GM10266 (cell line): ENCODE measurements around the gene PFKFB1.

Experiments used
- DNase-seq: peaks from one replicate; pipeline ENCODE4 v3.0.0; 2012; ENCODE audit errors: extremely low spot score
- TF ChIP-seq, protein P1 (sequence below): IDR thresholded peaks from 2 replicates; pipeline ENCODE4 v1.5.1; 2012; ENCODE audit warnings: mild to moderate bottlenecking, low read depth; ENCODE audit not compliant: control insufficient read depth, insufficient read depth; ENCODE audit errors: missing control alignments

The PFKFB1 gene

DNA sequence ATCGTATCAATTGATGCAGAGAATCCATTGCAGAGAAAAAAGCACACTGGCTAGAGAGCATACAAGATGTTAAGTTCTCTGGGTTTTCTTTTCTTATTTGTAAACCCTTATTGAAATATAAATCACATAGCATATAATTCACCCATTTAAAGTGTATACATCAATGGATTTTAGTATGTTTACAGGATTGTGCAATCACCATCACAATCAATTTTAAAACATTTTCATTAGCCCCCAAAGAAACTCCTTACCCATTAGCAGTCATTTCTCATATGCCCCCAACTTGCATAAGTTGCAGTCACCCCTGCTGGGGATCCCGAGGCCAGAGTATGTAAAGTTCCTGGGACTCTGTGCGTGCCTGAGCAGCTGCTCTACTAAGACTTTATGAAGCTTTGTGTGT, 108.2 kb downstream of the PFKFB1 start:
- no peak for DNase-seq
- TF ChIP-seq, protein P1, sequence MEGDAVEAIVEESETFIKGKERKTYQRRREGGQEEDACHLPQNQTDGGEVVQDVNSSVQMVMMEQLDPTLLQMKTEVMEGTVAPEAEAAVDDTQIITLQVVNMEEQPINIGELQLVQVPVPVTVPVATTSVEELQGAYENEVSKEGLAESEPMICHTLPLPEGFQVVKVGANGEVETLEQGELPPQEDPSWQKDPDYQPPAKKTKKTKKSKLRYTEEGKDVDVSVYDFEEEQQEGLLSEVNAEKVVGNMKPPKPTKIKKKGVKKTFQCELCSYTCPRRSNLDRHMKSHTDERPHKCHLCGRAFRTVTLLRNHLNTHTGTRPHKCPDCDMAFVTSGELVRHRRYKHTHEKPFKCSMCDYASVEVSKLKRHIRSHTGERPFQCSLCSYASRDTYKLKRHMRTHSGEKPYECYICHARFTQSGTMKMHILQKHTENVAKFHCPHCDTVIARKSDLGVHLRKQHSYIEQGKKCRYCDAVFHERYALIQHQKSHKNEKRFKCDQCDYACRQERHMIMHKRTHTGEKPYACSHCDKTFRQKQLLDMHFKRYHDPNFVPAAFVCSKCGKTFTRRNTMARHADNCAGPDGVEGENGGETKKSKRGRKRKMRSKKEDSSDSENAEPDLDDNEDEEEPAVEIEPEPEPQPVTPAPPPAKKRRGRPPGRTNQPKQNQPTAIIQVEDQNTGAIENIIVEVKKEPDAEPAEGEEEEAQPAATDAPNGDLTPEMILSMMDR: no peak
